ENCODE results near the gene OR1E2. TPM values are rescaled to one million over a fixed set of nuclear protein-coding genes. Genes with fewer than 3 reads are reported as not detected.
"Not testable (repeated sequence)": the region's sequence is repeated elsewhere in the genome, so short reads cannot be mapped to it uniquely, and the experiment has no call there.

Gene OR1E2
- total RNA-seq, 1 experiment from 2014 or later, result not detected

DNA sequence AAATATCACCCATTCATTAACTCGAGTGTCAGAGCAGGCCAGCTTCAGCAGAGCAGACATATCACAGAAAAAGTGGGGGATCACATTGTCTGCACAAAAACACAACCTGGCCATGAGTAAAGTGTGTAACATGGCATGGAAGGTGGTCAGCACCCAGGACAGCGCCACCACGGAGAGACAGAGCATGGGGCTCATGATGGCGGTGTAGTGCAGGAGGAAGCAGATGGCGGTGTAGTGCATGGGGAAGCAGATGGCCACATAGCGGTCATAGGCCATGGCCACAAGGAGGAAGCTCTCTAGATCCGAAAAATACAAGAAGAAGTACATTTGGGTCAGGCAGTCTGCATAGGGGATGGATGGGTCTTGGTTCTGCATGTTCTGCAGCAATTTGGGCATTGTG lies 426 bp downstream of the OR1E2 start:
- H3K4me3 Mint-ChIP-seq; H3K4me1 Mint-ChIP-seq; POLR2A ChIA-PET; H3K27ac Mint-ChIP-seq; H3K36me3 Mint-ChIP-seq; CTCF ChIA-PET; H3K27me3 Mint-ChIP-seq (ENCODE audit: low read depth): not testable (repeated sequence)
- peaks cover 34% of the 10 kb centered on the region for H3K9me3 Mint-ChIP-seq
- ATAC-seq, result peak; percentile 94
- peak; percentile 68 for DNase-seq (ENCODE audit: low spot score)
- TF ChIP-seq, protein P1, sequence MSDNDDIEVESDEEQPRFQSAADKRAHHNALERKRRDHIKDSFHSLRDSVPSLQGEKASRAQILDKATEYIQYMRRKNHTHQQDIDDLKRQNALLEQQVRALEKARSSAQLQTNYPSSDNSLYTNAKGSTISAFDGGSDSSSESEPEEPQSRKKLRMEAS (CRISPR knock-in tag; IDR thresholded peaks at IDR 0.05), result peak; percentile 59; the same call in 1 of the 2 replicates
- TF ChIP-seq, protein P2, sequence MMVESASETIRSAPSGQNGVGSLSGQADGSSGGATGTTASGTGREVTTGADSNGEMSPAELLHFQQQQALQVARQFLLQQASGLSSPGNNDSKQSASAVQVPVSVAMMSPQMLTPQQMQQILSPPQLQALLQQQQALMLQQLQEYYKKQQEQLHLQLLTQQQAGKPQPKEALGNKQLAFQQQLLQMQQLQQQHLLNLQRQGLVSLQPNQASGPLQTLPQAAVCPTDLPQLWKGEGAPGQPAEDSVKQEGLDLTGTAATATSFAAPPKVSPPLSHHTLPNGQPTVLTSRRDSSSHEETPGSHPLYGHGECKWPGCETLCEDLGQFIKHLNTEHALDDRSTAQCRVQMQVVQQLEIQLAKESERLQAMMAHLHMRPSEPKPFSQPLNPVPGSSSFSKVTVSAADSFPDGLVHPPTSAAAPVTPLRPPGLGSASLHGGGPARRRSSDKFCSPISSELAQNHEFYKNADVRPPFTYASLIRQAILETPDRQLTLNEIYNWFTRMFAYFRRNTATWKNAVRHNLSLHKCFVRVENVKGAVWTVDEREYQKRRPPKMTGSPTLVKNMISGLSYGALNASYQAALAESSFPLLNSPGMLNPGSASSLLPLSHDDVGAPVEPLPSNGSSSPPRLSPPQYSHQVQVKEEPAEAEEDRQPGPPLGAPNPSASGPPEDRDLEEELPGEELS (CRISPR knock-in tag; IDR thresholded peaks at IDR 0.05), result peak; percentile 65; the same call in 1 of the 2 replicates
- TF ChIP-seq FOXK1 (CRISPR knock-in tag; IDR thresholded peaks at IDR 0.05) (peak; percentile 53; the same call in 1 of the 2 replicates), JUN (CRISPR knock-in tag; IDR thresholded peaks at IDR 0.05) (0 out of 2 replicates have a peak, but pooled peaks have one; percentile 38), TEAD1 (CRISPR knock-in tag; IDR thresholded peaks at IDR 0.05) (0 out of 2 replicates have a peak, but pooled peaks have one; percentile 50), SMAD3 (CRISPR knock-in tag; IDR thresholded peaks at IDR 0.05; ENCODE audit: borderline replicate concordance) (0 out of 2 replicates have a peak, but pooled peaks have one; percentile 26)

DNA sequence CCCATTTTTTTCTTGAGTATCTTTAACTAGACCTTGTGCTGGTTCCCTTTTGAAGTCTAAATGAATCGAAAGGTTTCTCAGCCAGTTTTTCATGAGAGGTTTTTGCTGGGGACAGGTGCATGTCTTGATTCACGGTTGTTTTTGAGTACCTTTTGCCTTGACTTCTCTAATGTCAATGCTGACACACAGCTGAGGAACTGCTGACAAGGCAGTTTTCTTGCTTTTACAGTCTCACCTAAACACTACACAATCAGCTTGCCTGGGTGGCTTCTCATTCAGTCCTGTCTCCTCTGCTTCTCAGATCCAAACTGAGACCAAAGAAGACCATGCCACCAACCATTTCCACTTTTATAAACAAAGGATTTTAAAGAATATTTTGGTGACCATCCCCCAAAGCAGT lies 15.4 kb downstream of the OR1E2 start:
- ChIA-PET CTCF (no interaction called here), POLR2A (no interaction called here)
- Mint-ChIP-seq H3K4me1 (no peaks in the 10 kb centered on the region), H3K27ac (no peak overlapping the region), H3K9me3 (peaks cover 23% of the 10 kb centered on the region), H3K36me3 (no peaks in the 10 kb centered on the region), H3K27me3 (ENCODE audit: low read depth) (peaks cover 4% of the 10 kb centered on the region), H3K4me3 (no peak overlapping the region)
- TF ChIP-seq, protein P3, sequence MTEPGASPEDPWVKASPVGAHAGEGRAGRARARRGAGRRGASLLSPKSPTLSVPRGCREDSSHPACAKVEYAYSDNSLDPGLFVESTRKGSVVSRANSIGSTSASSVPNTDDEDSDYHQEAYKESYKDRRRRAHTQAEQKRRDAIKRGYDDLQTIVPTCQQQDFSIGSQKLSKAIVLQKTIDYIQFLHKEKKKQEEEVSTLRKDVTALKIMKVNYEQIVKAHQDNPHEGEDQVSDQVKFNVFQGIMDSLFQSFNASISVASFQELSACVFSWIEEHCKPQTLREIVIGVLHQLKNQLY (CRISPR knock-in tag; IDR thresholded peaks at IDR 0.05), result no peak
- TF ChIP-seq, protein P1 (CRISPR knock-in tag; IDR thresholded peaks at IDR 0.05), result no peak
- TF ChIP-seq ZNF219 (CRISPR knock-in tag; IDR thresholded peaks at IDR 0.05; ENCODE audit: borderline replicate concordance), result no peak
- TF ChIP-seq, protein P4, sequence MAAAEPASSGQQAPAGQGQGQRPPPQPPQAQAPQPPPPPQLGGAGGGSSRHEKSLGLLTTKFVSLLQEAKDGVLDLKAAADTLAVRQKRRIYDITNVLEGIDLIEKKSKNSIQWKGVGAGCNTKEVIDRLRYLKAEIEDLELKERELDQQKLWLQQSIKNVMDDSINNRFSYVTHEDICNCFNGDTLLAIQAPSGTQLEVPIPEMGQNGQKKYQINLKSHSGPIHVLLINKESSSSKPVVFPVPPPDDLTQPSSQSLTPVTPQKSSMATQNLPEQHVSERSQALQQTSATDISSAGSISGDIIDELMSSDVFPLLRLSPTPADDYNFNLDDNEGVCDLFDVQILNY (CRISPR knock-in tag; IDR thresholded peaks at IDR 0.05), result no peak
- TF ChIP-seq, protein P5, sequence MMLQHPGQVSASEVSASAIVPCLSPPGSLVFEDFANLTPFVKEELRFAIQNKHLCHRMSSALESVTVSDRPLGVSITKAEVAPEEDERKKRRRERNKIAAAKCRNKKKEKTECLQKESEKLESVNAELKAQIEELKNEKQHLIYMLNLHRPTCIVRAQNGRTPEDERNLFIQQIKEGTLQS (CRISPR knock-in tag; conservative IDR thresholded peaks at IDR 0.05), result no peak
- TF ChIP-seq GRHL2 (CRISPR knock-in tag; IDR thresholded peaks at IDR 0.05; ENCODE audit: insufficient replicate concordance, severe bottlenecking), result no peak
- TF ChIP-seq, protein P6, sequence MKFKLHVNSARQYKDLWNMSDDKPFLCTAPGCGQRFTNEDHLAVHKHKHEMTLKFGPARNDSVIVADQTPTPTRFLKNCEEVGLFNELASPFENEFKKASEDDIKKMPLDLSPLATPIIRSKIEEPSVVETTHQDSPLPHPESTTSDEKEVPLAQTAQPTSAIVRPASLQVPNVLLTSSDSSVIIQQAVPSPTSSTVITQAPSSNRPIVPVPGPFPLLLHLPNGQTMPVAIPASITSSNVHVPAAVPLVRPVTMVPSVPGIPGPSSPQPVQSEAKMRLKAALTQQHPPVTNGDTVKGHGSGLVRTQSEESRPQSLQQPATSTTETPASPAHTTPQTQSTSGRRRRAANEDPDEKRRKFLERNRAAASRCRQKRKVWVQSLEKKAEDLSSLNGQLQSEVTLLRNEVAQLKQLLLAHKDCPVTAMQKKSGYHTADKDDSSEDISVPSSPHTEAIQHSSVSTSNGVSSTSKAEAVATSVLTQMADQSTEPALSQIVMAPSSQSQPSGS (CRISPR knock-in tag; IDR thresholded peaks at IDR 0.05; ENCODE audit: borderline replicate concordance, low read depth), result no peak
- DNase-seq (ENCODE audit: low spot score), result no peak
- ATAC-seq, result no peak

DNA sequence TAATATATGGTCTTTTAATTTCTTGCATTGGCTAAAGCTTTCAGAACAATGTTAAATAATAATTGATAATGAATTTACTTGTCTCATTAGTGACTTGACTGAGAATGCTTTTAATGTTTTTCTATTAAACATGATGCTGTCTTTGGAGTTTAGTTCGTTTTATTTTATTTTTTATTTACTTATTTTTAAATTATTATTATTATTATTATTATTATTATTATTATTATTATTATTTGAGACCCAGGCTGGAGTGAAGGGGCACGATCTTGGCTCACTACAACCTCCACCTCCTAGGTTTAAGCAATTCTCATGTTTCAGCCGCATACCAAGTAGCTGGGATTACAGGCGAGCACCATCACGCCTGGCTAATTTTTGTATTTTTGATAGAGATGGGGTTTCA lies 18.0 kb downstream of the OR1E2 start:
- no peak overlapping the region for H3K27ac Mint-ChIP-seq
- no peak overlapping the region for H3K4me3 Mint-ChIP-seq
- H3K27me3 Mint-ChIP-seq (ENCODE audit: low read depth), result peaks cover 3% of the 10 kb centered on the region; the same call in 1 of the 2 replicates
- H3K36me3 Mint-ChIP-seq, result no peaks in the 10 kb centered on the region
- ChIA-PET POLR2A (no interaction called here), CTCF (no interaction called here)
- no peak for DNase-seq (ENCODE audit: low spot score)
- H3K9me3 Mint-ChIP-seq, result peaks cover 17% of the 10 kb centered on the region
- ATAC-seq, result no peak
- TF ChIP-seq HMGA2 (CRISPR knock-in tag; IDR thresholded peaks at IDR 0.05) (peak; percentile 94), TEAD1 (CRISPR knock-in tag; IDR thresholded peaks at IDR 0.05) (no peak)
- TF ChIP-seq, protein P7, sequence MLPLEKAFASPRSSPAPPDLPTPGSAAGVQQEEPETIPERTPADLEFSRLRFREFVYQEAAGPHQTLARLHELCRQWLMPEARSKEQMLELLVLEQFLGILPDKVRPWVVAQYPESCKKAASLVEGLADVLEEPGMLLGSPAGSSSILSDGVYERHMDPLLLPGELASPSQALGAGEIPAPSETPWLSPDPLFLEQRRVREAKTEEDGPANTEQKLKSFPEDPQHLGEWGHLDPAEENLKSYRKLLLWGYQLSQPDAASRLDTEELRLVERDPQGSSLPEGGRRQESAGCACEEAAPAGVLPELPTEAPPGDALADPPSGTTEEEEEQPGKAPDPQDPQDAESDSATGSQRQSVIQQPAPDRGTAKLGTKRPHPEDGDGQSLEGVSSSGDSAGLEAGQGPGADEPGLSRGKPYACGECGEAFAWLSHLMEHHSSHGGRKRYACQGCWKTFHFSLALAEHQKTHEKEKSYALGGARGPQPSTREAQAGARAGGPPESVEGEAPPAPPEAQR (CRISPR knock-in tag; IDR thresholded peaks at IDR 0.05), result no peak
- TF ChIP-seq, protein P6 (CRISPR knock-in tag; IDR thresholded peaks at IDR 0.05; ENCODE audit: borderline replicate concordance, low read depth), result no peak
- TF ChIP-seq, protein P8, sequence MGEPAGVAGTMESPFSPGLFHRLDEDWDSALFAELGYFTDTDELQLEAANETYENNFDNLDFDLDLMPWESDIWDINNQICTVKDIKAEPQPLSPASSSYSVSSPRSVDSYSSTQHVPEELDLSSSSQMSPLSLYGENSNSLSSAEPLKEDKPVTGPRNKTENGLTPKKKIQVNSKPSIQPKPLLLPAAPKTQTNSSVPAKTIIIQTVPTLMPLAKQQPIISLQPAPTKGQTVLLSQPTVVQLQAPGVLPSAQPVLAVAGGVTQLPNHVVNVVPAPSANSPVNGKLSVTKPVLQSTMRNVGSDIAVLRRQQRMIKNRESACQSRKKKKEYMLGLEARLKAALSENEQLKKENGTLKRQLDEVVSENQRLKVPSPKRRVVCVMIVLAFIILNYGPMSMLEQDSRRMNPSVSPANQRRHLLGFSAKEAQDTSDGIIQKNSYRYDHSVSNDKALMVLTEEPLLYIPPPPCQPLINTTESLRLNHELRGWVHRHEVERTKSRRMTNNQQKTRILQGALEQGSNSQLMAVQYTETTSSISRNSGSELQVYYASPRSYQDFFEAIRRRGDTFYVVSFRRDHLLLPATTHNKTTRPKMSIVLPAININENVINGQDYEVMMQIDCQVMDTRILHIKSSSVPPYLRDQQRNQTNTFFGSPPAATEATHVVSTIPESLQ (CRISPR knock-in tag; IDR thresholded peaks at IDR 0.05), result no peak
- H3K4me1 Mint-ChIP-seq, result no peaks in the 10 kb centered on the region

DNA sequence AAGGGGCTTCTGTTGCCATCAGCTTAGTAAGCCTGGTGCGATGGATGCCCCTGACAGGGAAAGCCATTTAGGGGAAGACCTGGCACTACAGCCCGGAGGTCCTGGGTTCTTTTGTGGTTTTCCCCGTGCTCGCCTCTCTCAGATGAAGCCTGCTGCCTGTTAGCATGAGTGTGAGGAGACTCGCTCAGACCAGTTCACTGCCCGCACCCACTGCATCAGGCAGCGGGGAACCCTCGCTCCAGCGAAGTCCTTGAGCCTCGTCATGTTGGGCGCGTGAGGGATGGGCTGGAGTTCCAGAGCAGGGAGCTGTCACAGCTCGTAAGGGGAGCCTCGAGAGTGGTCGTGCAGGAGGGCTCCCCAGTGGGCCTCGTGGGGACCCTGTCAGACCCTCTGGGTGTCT lies 21.4 kb downstream of the OR1E2 start:
- H3K4me3 Mint-ChIP-seq; POLR2A ChIA-PET; ATAC-seq; DNase-seq (ENCODE audit: low spot score); H3K27ac Mint-ChIP-seq; H3K27me3 Mint-ChIP-seq (ENCODE audit: low read depth); H3K4me1 Mint-ChIP-seq; CTCF ChIA-PET: not testable (repeated sequence)
- peaks cover 22% of the 10 kb centered on the region for H3K9me3 Mint-ChIP-seq
- H3K36me3 Mint-ChIP-seq, result peaks cover 14% of the 10 kb centered on the region
